Keratinocyte (primary cell): Measurements from ENCODE around the gene RABGGTA. TPM values are rescaled to one million over a fixed set of nuclear protein-coding genes. Genes with fewer than 3 reads are reported as not detected.

Experiments used
- DNase-seq: peaks from one replicate; pipeline ENCODE4 v3.0.0-alpha.2; 2011; ENCODE audit warnings: low read depth, missing footprints, low spot score
- FAIRE-seq: peaks from 2 replicates; lab custom pipeline; 2011; peaks lifted over from hg19 to GRCh38; lab: Jason Lieb, UNC
- H2AFZ ChIP-seq: 2 replicates; pipeline ENCODE4 v1.6.0; 2012; ENCODE audit warnings: low read length, control low read depth, inconsistent platforms; ENCODE audit not compliant: control insufficient read depth
- H3K27ac ChIP-seq: 2 replicates; pipeline ENCODE4 v1.5.1; 2011; ENCODE audit warnings: low read length; ENCODE audit not compliant: control insufficient read depth, insufficient read depth
- H3K27me3 ChIP-seq: 3 replicates; pipeline ENCODE4 v1.6.0; 2011; ENCODE audit warnings: low read length; ENCODE audit not compliant: control insufficient read depth, insufficient read depth; ENCODE audit errors: extremely low read depth
- H3K36me3 ChIP-seq, 2 experiments: 2 replicates in 1 of 2; 3 replicates in 1 of 2; pipeline ENCODE4 v1.5.1; 2011; ENCODE audit warnings: low read length in 2 of 2, mild to moderate bottlenecking in 1 of 2; ENCODE audit not compliant: control insufficient read depth in 2 of 2, insufficient read depth in 2 of 2; ENCODE audit errors: extremely low read depth in 1 of 2
- H3K4me1 ChIP-seq: 3 replicates; pipeline ENCODE4 v1.5.1; 2011; ENCODE audit warnings: low read length; ENCODE audit not compliant: control insufficient read depth, insufficient read depth; ENCODE audit errors: extremely low read depth
- H3K4me2 ChIP-seq: 3 replicates; pipeline ENCODE4 v1.6.0; 2011; ENCODE audit warnings: low read depth, low read length; ENCODE audit not compliant: control insufficient read depth, insufficient read depth; ENCODE audit errors: extremely low read depth
- H3K4me3 ChIP-seq, 3 experiments: fragments of 200-600 bp in 1 of 3; sonication (generic) in 1 of 3; 2 replicates in 2 of 3; 3 replicates in 1 of 3; pipeline ENCODE4 v1.5.1; 2011 to 2016; ENCODE audit warnings: low read length in 3 of 3, mild to moderate bottlenecking in 3 of 3, control low read depth in 2 of 3, inconsistent platforms in 1 of 3, low read depth in 1 of 3, mixed read lengths in 1 of 3, mixed run types in 1 of 3, moderate library complexity in 1 of 3; ENCODE audit not compliant: control insufficient read depth in 2 of 3, insufficient read depth in 2 of 3; ENCODE audit errors: extremely low read depth in 1 of 3
- H3K79me2 ChIP-seq: 2 replicates; pipeline ENCODE4 v1.6.0; 2012; ENCODE audit warnings: low read length; ENCODE audit not compliant: control insufficient read depth, insufficient read depth
- H3K9ac ChIP-seq: 3 replicates; pipeline ENCODE4 v1.6.0; 2011; ENCODE audit warnings: low read length; ENCODE audit not compliant: control insufficient read depth, insufficient read depth; ENCODE audit errors: extremely low read depth
- H3K9me1 ChIP-seq: 3 replicates; pipeline ENCODE4 v1.6.0; 2011; ENCODE audit warnings: low read length; ENCODE audit not compliant: control insufficient read depth, insufficient read depth; ENCODE audit errors: extremely low read depth
- H3K9me3 ChIP-seq: 2 replicates; pipeline ENCODE4 v1.5.1; 2012; ENCODE audit warnings: low read depth, low read length; ENCODE audit not compliant: control insufficient read depth
- H4K20me1 ChIP-seq: 3 replicates; pipeline ENCODE4 v1.6.0; 2011; ENCODE audit warnings: low read length; ENCODE audit not compliant: control insufficient read depth, insufficient read depth; ENCODE audit errors: extremely low read depth
- CTCF ChIP-seq, 3 experiments: IDR thresholded peaks in 1 of 3; conservative IDR thresholded peaks in 1 of 3; optimal IDR thresholded peaks in 1 of 3; 2 replicates in 2 of 3; 3 replicates in 1 of 3; pipeline versions ENCODE3 to v1.5.1; 2011; ENCODE audit warnings: low read length in 3 of 3, mild to moderate bottlenecking in 3 of 3, moderate library complexity in 2 of 3, control low read depth in 1 of 3, inconsistent platforms in 1 of 3; ENCODE audit not compliant: insufficient read depth in 2 of 3; ENCODE audit errors: extremely low read depth in 1 of 3
- EZH2 ChIP-seq: IDR thresholded peaks from one replicate; pipeline ENCODE4 v1.6.1; 2012; ENCODE audit warnings: inconsistent platforms, mild to moderate bottlenecking, low read length, moderate library complexity
- dilution Hi-C: fragments of 300-500 bp; cut with MboI; formaldehyde crosslinking; loops from one replicate; pipeline ENCODE4 v1.7.0; 2020; ENCODE audit warnings: low sequenced_read_pairs; ENCODE audit not compliant: extremely low pct_ligation_motif_present
- polyA plus RNA-seq, 5 experiments: library from polyadenylated mRNA; depleted of rRNA in 3 of 5; stranded (reverse) in 3 of 5; stranded (forward) in 1 of 5; unstranded in 1 of 5; fragments of >200 nt; gene quantifications; 1 replicate in 1 of 5; 2 replicates in 3 of 5; 3 replicates in 1 of 5; pipeline versions ENCODE4 v1.2.1 to v1.2.3, GENCODE V29; 2011 to 2012; ENCODE audit warnings: missing spikeins in 2 of 5, low read depth in 1 of 5, low replicate concordance in 1 of 5

The RABGGTA gene
- polyA plus RNA-seq, 1 donor (not counting 4 experiments of a cell fraction or from before 2014, with no cell fraction given), result 29.0 TPM

GRCh38 chr14:24238123-24238522, 33.3 kb downstream of the RABGGTA start:
- H3K9me3 ChIP-seq, result no peaks in the 10 kb centered on the region
- dilution Hi-C loops, result no loop called here
- H3K36me3 ChIP-seq, result peaks cover 25 to 58% of the 10 kb centered on the region in 2 experiments
- H3K9ac ChIP-seq, result no peak overlapping the region
- H3K4me2 ChIP-seq, result peak overlapping the region; percentile 96
- H4K20me1 ChIP-seq, result no peaks in the 10 kb centered on the region
- FAIRE-seq, result peak; percentile 26
- no peak for DNase-seq
- H3K9me1 ChIP-seq, result no peaks in the 10 kb centered on the region
- no peak overlapping the region for H3K4me3 ChIP-seq
- peaks cover 37% of the 10 kb centered on the region for H3K79me2 ChIP-seq
- no peak overlapping the region for H2AFZ ChIP-seq
- H3K4me1 ChIP-seq, result peaks cover 55% of the 10 kb centered on the region
- no peaks in the 10 kb centered on the region for H3K27me3 ChIP-seq
- no peak for TF ChIP-seq CTCF (optimal IDR thresholded peaks at IDR 0.05 in 1 of 3, IDR thresholded peaks at IDR 0.05 in 1 of 3, conservative IDR thresholded peaks at IDR 0.05 in 1 of 3; ENCODE audit: extremely low read depth in 1 of 3, insufficient read depth in 2 of 3, low read length in 3 of 3)
- TF ChIP-seq EZH2, result no peak
- peak overlapping the region; percentile 61 for H3K27ac ChIP-seq

GRCh38 chr14:24237463-24237955, 33.9 kb downstream of the RABGGTA start:
- Histone ChIP-seq H3K27me3 (no peaks in the 10 kb centered on the region), H3K4me3 (no peak overlapping the region), H3K9ac (no peak overlapping the region), H3K9me1 (no peaks in the 10 kb centered on the region), H2AFZ (no peak overlapping the region), H3K4me2 (no peak overlapping the region), H3K4me1 (peaks cover 62% of the 10 kb centered on the region), H3K27ac (no peak overlapping the region), H4K20me1 (no peaks in the 10 kb centered on the region), H3K36me3 (peaks cover 25 to 58% of the 10 kb centered on the region in 2 experiments), H3K9me3 (no peaks in the 10 kb centered on the region), H3K79me2 (peaks cover 40% of the 10 kb centered on the region)
- dilution Hi-C loops, result no loop called here
- no peak for FAIRE-seq
- no peak for DNase-seq
- TF ChIP-seq CTCF (optimal IDR thresholded peaks at IDR 0.05 in 1 of 3, IDR thresholded peaks at IDR 0.05 in 1 of 3, conservative IDR thresholded peaks at IDR 0.05 in 1 of 3; ENCODE audit: extremely low read depth in 1 of 3, insufficient read depth in 2 of 3, low read length in 3 of 3), result no peak
- TF ChIP-seq EZH2, result no peak
